ENCODE data around the gene CYSLTR2. TPM values are rescaled to one million over a fixed set of nuclear protein-coding genes. Genes with fewer than 3 reads are reported as not detected.
A peak's percentile ranks its signal among the peaks of the same experiment; 100 is the strongest.

CYSLTR2 gene
- polyA plus RNA-seq, 1 donor (not counting 4 experiments of a cell fraction or from before 2014, with no cell fraction given), result not detected

- no peak for TF ChIP-seq EZH2 (IDR thresholded peaks at IDR 0.05; ENCODE audit: low read length)
- TF ChIP-seq CTCF (optimal IDR thresholded peaks at IDR 0.05 in 1 of 3, IDR thresholded peaks at IDR 0.05 in 1 of 3, conservative IDR thresholded peaks at IDR 0.05 in 1 of 3; ENCODE audit: extremely low read depth in 1 of 3, insufficient read depth in 2 of 3, low read length in 3 of 3), result no peak
- Histone ChIP-seq H3K36me3 (ENCODE audit: control insufficient read depth in 2 of 2, extremely low read depth in 1 of 2, insufficient read depth in 2 of 2, low read length in 2 of 2) (no peaks in the 10 kb centered on the region), H2AFZ (ENCODE audit: control insufficient read depth, low read length) (no peak overlapping the region), H3K9me3 (ENCODE audit: control insufficient read depth, low read depth, low read length) (no peaks in the 10 kb centered on the region), H4K20me1 (ENCODE audit: control insufficient read depth, extremely low read depth, insufficient read depth, low read length) (no peaks in the 10 kb centered on the region), H3K9ac (ENCODE audit: control insufficient read depth, extremely low read depth, insufficient read depth, low read length) (no peak overlapping the region), H3K4me1 (ENCODE audit: control insufficient read depth, extremely low read depth, insufficient read depth, low read length) (peaks cover 5% of the 10 kb centered on the region), H3K27me3 (ENCODE audit: control insufficient read depth, extremely low read depth, insufficient read depth, low read length) (peaks cover 3% of the 10 kb centered on the region), H3K4me2 (ENCODE audit: control insufficient read depth, extremely low read depth, insufficient read depth, low read depth, low read length) (no peak overlapping the region), H3K4me3 (ENCODE audit: control insufficient read depth in 2 of 3, extremely low read depth in 1 of 3, insufficient read depth in 2 of 3, low read depth in 1 of 3, low read length in 3 of 3) (no peak overlapping the region), H3K79me2 (ENCODE audit: control insufficient read depth, insufficient read depth, low read length) (no peaks in the 10 kb centered on the region), H3K9me1 (ENCODE audit: control insufficient read depth, extremely low read depth, insufficient read depth, low read length) (no peaks in the 10 kb centered on the region), H3K27ac (ENCODE audit: control insufficient read depth, insufficient read depth, low read length) (no peak overlapping the region)
- dilution Hi-C loops (cut with MboI; ENCODE audit: extremely low pct_ligation_motif_present, low sequenced_read_pairs), result no loop called here
- FAIRE-seq (no peak), DNase-seq (ENCODE audit: low read depth, low spot score) (no peak)
Measured at GRCh38 chr13:48729856-48730255, 76.1 kb downstream of the CYSLTR2 start.

- no peak for FAIRE-seq
Measured at GRCh38 chr13:48731001-48731658, 77.4 kb downstream of the CYSLTR2 start.

More at GRCh38 chr13:48731001-48731658, 77.4 kb downstream of the CYSLTR2 start:
- no peak overlapping the region for H3K9ac ChIP-seq (ENCODE audit: control insufficient read depth, extremely low read depth, insufficient read depth, low read length)
- no peaks in the 10 kb centered on the region for H3K9me1 ChIP-seq (ENCODE audit: control insufficient read depth, extremely low read depth, insufficient read depth, low read length)
- H3K27me3 ChIP-seq (ENCODE audit: control insufficient read depth, extremely low read depth, insufficient read depth, low read length), result peaks cover 3% of the 10 kb centered on the region
- H3K4me3 ChIP-seq (ENCODE audit: control insufficient read depth in 2 of 3, extremely low read depth in 1 of 3, insufficient read depth in 2 of 3, low read depth in 1 of 3, low read length in 3 of 3), result no peak overlapping the region
- no peak overlapping the region for H2AFZ ChIP-seq (ENCODE audit: control insufficient read depth, low read length)
- H3K4me2 ChIP-seq (ENCODE audit: control insufficient read depth, extremely low read depth, insufficient read depth, low read depth, low read length), result peak overlapping the region; percentile 17
- peaks cover 5% of the 10 kb centered on the region for H3K4me1 ChIP-seq (ENCODE audit: control insufficient read depth, extremely low read depth, insufficient read depth, low read length)
- DNase-seq (ENCODE audit: low read depth, low spot score), result no peak
- no peaks in the 10 kb centered on the region for H4K20me1 ChIP-seq (ENCODE audit: control insufficient read depth, extremely low read depth, insufficient read depth, low read length)
- H3K9me3 ChIP-seq (ENCODE audit: control insufficient read depth, low read depth, low read length), result no peaks in the 10 kb centered on the region
- no peaks in the 10 kb centered on the region for H3K79me2 ChIP-seq (ENCODE audit: control insufficient read depth, insufficient read depth, low read length)
- no peak overlapping the region for H3K27ac ChIP-seq (ENCODE audit: control insufficient read depth, insufficient read depth, low read length)
- H3K36me3 ChIP-seq (ENCODE audit: control insufficient read depth in 2 of 2, extremely low read depth in 1 of 2, insufficient read depth in 2 of 2, low read length in 2 of 2), result no peaks in the 10 kb centered on the region
- TF ChIP-seq EZH2 (IDR thresholded peaks at IDR 0.05; ENCODE audit: low read length) (no peak), CTCF (optimal IDR thresholded peaks at IDR 0.05 in 1 of 3, IDR thresholded peaks at IDR 0.05 in 1 of 3, conservative IDR thresholded peaks at IDR 0.05 in 1 of 3; ENCODE audit: extremely low read depth in 1 of 3, insufficient read depth in 2 of 3, low read length in 3 of 3) (peak in 1 of 3 experiments; percentile 16)
- dilution Hi-C loops (cut with MboI; ENCODE audit: extremely low pct_ligation_motif_present, low sequenced_read_pairs), result no loop called here
